HG03571 (cell line): Measurements from ENCODE around the gene CAMSAP3.

ENCODE experiments used
- ATAC-seq: cut with Tn5 transposase; IDR thresholded peaks from one replicate; pipeline ENCODE4 v1.9.1; 2021; ENCODE audit not compliant: unreplicated experiment

CAMSAP3 gene

GRCh38 chr19:7647156-7647555 is 51.5 kb downstream of the CAMSAP3 start:
- ATAC-seq, result no peak

- ATAC-seq, result no peak
These were observed 52.8 kb downstream of the CAMSAP3 start for GRCh38 chr19:7648265-7649014.

- ATAC-seq, result no peak
These were observed 54.5 kb downstream of the CAMSAP3 start for GRCh38 chr19:7650148-7650547.

- ATAC-seq, result no peak
These were observed 56.5 kb downstream of the CAMSAP3 start for GRCh38 chr19:7652061-7652641.

GRCh38 chr19:7654401-7654800 is 58.7 kb downstream of the CAMSAP3 start:
- no peak for ATAC-seq

- no peak for ATAC-seq
These were observed 59.9 kb downstream of the CAMSAP3 start for GRCh38 chr19:7655581-7655980.

- no peak for ATAC-seq
These were observed 61.6 kb downstream of the CAMSAP3 start for GRCh38 chr19:7657131-7657751.

- ATAC-seq, result no peak
These were observed 62.6 kb downstream of the CAMSAP3 start for GRCh38 chr19:7658219-7658686.

GRCh38 chr19:7661744-7662538 is 66.3 kb downstream of the CAMSAP3 start:
- no peak for ATAC-seq

GRCh38 chr19:7662657-7663056 is 67.0 kb downstream of the CAMSAP3 start:
- no peak for ATAC-seq

GRCh38 chr19:7663706-7664105 is 68.0 kb downstream of the CAMSAP3 start:
- no peak for ATAC-seq

GRCh38 chr19:7665076-7665475 is 69.4 kb downstream of the CAMSAP3 start:
- ATAC-seq, result no peak
